Stimulated activated CD8-positive, alpha-beta memory T cell treated with anti-CD3 and anti-CD28 coated beads, Interleukin-12 subunit alpha, Interleukin-12 subunit beta, amount 100 ng/mL, for 24 hours (primary cell): ENCODE results near the gene WNT9B.

Source experiments
- DNase-seq: peaks from one replicate; pipeline ENCODE4 v3.0.0-alpha.2; 2020; ENCODE audit errors: extremely low read depth

Gene WNT9B

DNA sequence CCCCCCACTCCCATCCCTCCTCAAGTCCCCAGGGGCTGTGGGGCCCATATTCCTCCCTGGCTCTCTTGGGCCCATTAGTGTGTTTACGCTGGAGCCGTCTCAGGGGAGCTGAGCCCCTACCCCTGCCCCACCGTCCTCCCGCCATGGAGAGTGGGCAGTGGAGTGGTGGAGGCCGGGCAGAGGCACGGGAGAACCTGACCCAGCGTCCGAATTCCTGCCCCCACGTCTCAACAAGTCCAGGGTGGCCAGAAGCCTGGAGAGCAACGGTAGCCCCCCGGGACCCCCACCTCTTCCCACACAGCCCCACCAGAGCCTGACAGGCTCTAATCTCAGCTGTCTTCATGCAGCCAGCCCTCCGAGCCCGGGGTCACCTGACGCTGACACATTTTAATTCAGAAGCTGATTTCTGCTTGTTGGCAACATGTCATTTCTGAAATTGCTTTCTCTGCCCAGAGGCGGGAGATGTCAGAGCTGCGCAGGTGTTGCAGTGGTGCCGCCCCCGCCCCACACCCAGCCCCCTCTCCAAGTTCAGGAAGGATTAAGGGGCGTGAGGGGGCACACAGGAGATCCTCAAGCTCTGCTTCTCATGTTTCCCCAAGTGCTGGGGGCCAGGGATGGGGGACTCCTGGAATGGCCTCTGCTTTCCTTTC lies 32.6 kb downstream of the WNT9B start:
- no peak for DNase-seq

DNA sequence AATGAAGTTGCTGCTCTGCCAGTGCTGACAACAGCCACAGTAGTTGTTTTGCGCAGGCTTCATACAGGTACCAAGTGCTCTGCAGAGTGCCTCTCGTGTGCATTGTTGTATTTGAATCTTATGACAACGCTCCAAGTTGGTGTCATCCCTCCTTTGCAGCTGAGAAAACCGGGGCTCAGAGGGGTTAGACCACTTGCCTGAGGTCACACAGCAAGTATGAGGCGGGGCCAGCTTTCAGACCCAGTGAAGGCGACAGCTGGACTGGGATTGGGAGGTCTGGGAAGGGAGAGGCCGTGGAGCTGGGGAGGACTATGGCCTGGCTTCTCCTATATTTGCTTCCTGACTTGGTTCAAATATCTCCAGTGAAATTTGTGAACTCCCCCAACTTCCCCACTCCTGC lies 33.2 kb downstream of the WNT9B start:
- DNase-seq, result no peak

DNA sequence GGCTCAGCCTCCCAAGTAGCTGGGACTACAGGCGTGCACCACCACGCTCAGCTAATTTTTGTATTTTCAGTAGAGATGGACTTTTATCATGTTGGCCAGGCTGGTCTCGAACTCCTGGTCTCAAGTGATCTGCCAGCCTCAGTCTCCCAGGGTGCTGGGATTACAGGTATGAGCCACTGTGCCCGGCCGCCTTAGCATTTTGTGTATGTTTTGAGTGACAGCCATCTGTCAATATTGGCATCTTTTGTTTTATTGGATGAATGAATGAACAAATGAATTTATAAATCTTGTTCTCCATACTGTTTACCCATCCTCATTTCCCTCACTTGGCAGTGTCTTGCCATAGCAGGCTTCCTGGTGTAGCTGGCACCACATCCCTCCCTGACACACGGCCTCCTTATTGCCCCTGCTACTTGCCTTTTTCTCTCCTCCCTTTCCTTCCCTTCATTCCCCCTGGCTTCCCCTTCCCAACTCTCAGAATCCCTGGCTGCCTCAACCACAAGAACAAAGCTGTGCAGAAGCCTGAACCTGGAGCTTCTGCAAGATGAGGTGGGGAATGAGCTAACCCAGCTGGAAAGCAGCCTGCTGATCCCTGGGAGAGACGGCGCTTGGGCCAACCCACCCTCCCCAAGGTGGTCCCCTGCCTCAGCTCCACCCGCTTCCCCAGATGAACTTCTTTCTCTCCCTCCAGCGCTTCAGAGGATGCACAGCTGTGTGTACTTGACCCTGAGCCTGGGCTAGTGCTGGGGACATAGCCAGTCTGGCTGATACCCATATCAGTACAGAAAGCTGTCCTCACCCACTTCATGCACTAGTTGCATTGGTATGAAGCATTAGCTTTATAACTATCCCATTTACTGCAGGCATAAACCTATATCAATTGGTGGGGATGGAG lies 34.3 kb downstream of the WNT9B start:
- no peak for DNase-seq

GRCh38 chr17:46886310-46886663 lies 34.9 kb downstream of the WNT9B start:
- DNase-seq, result no peak

- no peak for DNase-seq
Measured at GRCh38 chr17:46887717-46888116, 36.3 kb downstream of the WNT9B start.

DNA sequence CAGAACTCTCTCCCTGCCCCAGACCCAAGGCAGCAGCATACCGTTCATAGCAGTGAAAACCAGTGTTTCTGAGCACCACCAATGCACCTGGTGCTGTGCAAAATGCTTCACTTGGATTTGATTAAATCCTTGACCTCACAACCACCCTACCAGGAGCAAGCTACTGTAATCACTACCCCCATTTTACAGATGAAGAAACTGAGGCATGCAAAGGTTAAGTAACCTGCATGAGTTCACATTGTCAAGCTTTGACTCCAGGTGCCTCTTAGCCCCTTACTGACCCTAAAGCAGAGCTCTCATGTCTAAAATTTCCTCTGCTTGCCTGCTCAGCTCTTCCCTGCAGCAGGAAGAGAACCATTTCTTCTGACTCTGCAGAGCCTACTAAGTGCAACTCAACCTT lies 37.3 kb downstream of the WNT9B start:
- DNase-seq, result no peak

DNA sequence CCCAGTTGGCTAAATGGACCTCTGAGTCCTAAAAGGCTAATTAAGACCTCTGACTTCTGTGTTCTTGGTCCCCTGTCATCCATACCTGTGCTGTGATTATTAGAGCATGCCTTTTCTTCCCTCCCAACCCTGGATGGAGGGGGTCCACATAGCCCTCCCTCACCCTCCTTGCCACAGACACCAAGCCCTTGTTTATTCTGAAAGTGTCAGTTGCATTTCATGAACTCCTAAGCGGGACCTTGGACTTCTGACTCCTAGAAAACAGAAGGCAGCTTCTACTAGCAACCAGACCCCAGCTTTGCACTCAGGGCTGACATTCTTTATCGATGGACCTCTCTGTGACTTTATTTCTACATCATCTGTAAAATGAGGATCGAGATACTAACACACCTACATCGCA lies 38.1 kb downstream of the WNT9B start:
- no peak for DNase-seq

- DNase-seq, result no peak
Measured at GRCh38 chr17:46889992-46890564, 38.7 kb downstream of the WNT9B start.

DNA sequence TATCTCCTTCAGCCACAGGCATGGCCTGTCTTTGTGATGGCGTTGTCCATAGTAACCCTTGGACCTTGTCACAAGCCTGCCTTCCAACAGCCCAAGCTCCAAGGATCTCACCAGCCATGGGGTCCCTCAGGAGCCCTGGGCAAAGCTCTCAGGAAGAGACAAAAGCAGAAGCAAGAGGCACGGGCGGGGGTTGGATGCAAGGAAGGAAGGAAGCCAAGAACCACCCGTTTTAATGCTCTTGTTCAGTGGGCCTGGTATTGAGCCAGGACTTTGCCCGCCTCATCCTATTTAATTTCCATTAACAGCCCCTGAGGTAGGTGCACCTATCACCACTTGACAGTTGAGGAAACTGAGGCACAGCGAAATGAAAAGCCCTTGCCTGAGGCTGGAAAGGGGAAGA lies 39.3 kb downstream of the WNT9B start:
- DNase-seq, result no peak

GRCh38 chr17:46892192-46892703 lies 40.9 kb downstream of the WNT9B start:
- no peak for DNase-seq

DNA sequence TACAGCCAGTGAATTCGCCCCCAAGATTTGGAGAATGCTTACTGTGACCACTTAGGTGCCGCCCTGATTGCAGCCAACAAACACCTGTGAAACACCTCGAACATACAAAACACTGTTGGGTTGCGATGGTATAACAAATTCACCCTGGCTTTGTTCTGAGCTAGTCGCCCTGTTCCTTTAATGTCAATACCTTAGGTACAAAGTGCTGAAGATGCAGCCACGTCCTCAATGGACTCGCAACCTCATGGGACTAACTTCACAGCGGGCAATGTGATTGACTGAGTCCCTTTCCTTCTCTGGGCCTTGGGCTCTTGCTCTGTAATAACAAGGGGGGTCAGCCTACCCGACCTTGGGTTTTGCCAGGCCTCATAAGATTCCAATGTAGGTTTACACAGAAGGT lies 42.6 kb downstream of the WNT9B start:
- DNase-seq, result no peak

- no peak for DNase-seq
Measured at GRCh38 chr17:46894476-46895151, 43.2 kb downstream of the WNT9B start.

DNA sequence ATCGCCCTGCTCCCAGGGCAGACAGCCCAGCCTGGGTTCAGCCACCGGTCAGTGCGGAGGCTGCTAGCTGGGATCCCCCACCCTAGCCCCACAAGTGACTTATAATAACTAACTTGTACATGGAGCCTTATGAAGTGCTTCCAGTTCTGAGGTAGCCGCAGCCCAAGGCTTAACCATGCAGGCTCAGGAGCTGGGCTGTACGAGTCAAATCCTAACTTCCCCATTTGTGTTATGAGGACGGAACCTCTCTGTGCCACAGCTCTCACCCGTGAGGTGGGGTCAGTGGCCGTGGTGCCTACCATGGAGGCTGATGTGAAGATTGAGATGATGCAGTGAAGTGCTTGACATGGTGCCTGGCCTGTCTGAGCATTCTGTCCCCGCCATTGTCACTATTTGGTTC lies 43.8 kb downstream of the WNT9B start:
- DNase-seq, result no peak

DNA sequence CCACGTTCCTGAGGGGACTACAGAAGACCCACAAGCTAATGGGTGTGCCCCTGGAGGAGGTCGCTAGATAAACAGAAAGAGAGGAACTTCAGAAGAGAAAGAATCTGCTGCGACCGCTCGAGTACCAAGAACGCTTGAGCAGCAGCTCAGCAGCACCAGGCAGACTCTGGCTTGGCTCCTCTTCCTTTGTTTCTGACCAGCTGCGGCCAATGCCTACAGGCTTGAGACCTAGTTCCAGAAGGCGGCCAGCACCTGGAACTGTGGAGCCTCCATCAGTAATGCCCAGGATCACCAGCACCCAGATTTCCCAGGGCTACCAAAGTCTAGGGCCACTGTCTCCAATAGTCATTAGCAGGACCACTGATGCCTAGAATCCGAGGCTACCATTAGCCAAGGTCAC lies 45.6 kb downstream of the WNT9B start:
- DNase-seq, result no peak

- no peak for DNase-seq
Measured at GRCh38 chr17:46898364-46898763, 47.0 kb downstream of the WNT9B start.

GRCh38 chr17:46898860-46899259 lies 47.5 kb downstream of the WNT9B start:
- DNase-seq, result no peak

DNA sequence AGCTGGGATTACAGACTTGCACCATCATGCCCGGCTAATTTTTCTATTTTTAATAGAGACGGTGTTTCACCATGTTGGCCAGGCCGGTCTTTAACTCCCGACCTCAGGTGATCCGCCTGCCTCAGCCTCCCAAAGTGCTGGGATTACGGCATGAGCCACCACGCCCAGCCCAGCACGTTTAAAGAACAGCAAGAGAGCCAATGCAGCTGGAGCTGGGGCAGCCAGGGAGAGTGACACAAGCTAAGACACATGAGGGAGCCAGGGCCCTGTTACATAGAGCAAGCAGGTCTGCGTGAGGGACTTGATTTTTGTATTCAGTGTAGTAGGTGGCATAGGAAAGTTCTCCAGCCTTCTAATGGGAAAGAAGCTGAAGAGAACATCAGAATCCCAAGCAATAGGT lies 49.9 kb downstream of the WNT9B start:
- no peak for DNase-seq

GRCh38 chr17:46903762-46904672 lies 52.6 kb downstream of the WNT9B start:
- no peak for DNase-seq

GRCh38 chr17:46908068-46908737 lies 56.8 kb downstream of the WNT9B start:
- DNase-seq, result no peak

DNA sequence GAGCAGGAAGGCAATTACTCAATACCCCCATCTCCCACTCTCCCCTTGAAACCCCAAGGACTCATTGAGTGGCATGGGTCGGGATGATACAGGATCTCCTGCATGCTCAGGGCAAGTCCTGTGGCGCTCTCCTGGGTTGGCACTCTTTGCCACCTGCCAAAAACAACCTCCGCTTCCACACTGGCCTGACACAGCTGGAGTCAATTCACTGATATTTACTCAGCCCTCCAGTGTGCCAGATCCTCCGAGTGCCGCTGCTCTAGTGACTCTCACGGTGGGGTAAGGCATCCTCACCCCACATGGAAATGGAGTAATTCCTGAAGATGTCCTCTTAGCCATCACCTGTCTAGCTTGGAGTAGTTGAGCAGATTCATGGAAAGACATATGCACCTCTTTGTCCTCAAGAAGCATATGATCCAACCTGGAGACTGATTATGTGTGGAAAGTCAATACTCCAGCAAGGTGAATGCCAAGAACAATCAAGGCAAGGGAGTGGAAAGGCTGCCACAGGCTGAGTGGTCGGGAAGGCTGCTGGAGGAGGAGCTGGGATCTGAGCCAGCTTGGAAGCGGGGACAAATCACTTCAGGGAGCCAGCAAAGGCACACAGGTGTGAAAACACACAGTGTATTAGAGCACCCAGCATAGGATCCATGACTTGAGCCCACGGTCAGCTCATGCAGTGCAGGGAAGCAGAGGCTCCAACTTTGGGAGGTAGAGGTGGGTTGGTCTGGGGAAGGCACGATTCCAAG lies 59.0 kb downstream of the WNT9B start:
- no peak for DNase-seq
